Liver (tissue), 9 donors: Measurements from ENCODE around the gene HSD17B12. TPM values are rescaled to one million over a fixed set of nuclear protein-coding genes. Genes with fewer than 3 reads are reported as not detected.

Experiments
- DNase-seq: peaks from one replicate; pipeline ENCODE4 v3.0.0-alpha.2; 2017; ENCODE audit warnings: low spot score
- H3K27ac ChIP-seq, 2 donors: one replicate each; pipeline ENCODE4 v1.7.0; 2013; ENCODE audit warnings: inconsistent platforms in 2 of 2, low read length in 2 of 2, control low read depth in 1 of 2, low read depth in 1 of 2, mild to moderate bottlenecking in 1 of 2
- H3K27me3 ChIP-seq, 4 donors: one replicate each; pipeline versions ENCODE4 v1.6.1 to v1.7.0; 2013; ENCODE audit warnings: low read length in 3 of 4, inconsistent platforms in 1 of 4, mild to moderate bottlenecking in 1 of 4, moderate library complexity in 1 of 4; ENCODE audit not compliant: control insufficient read depth in 4 of 4, insufficient read depth in 4 of 4
- H3K36me3 ChIP-seq, 4 donors: one replicate each; pipeline versions ENCODE4 v1.6.1 to v1.7.0; 2013; ENCODE audit warnings: low read length in 3 of 4, mild to moderate bottlenecking in 3 of 4, low read depth in 1 of 4, moderate library complexity in 1 of 4; ENCODE audit not compliant: control insufficient read depth in 4 of 4, insufficient read depth in 3 of 4
- H3K4me1 ChIP-seq, 4 donors: one replicate each; pipeline versions ENCODE4 v1.6.1 to v1.7.0; 2013; ENCODE audit warnings: low read length in 3 of 4, mild to moderate bottlenecking in 3 of 4, moderate library complexity in 1 of 4; ENCODE audit not compliant: control insufficient read depth in 4 of 4, insufficient read depth in 4 of 4
- H3K4me3 ChIP-seq, 3 donors: one replicate each; pipeline versions ENCODE4 v1.6.1 to v1.7.0; 2013; ENCODE audit warnings: low read length in 3 of 3, control low read depth in 1 of 3, low read depth in 1 of 3, mild to moderate bottlenecking in 1 of 3
- H3K9ac ChIP-seq, 2 donors: one replicate each; pipeline ENCODE4 v1.7.0; 2013; ENCODE audit warnings: low read length in 2 of 2, mild to moderate bottlenecking in 2 of 2, moderate library complexity in 2 of 2, control low read depth in 1 of 2, low read depth in 1 of 2
- H3K9me3 ChIP-seq, 4 donors: one replicate each; pipeline versions ENCODE4 v1.6.1 to v1.7.0; 2013; ENCODE audit warnings: low read length in 3 of 4; ENCODE audit not compliant: control insufficient read depth in 4 of 4
- ATF3 ChIP-seq: IDR thresholded peaks from 2 replicates; pipeline ENCODE4 v1.6.1; 2016; ENCODE audit warnings: antibody characterized with exemption
- CTCF ChIP-seq: fragments of 150-350 bp; IDR thresholded peaks from 2 replicates; pipeline ENCODE4 v1.5.1; 2017; ENCODE audit warnings: improper control_type of control experiment, low read depth, low read length; ENCODE audit not compliant: missing input control
- EGR1 ChIP-seq, 2 donors: IDR thresholded peaks; 2 replicates each; pipeline ENCODE4 v1.6.1; 2016 to 2018; ENCODE audit warnings: antibody characterized with exemption in 2 of 2, low read depth in 2 of 2
- FOXA1 ChIP-seq: IDR thresholded peaks from 2 replicates; pipeline ENCODE4 v1.6.1; 2016; ENCODE audit warnings: antibody characterized with exemption
- FOXA2 ChIP-seq: IDR thresholded peaks from 2 replicates; pipeline ENCODE4 v1.6.1; 2016; ENCODE audit warnings: antibody characterized with exemption
- GABPA ChIP-seq, 2 donors: IDR thresholded peaks in 1 of 2; conservative IDR thresholded peaks in 1 of 2; 2 replicates each; pipeline ENCODE4 v1.6.1; 2016; ENCODE audit warnings: antibody characterized with exemption in 2 of 2, mild to moderate bottlenecking in 1 of 2, moderate library complexity in 1 of 2
- HNF4A ChIP-seq, 2 donors: conservative IDR thresholded peaks; 2 replicates each; pipeline ENCODE4 v1.6.1; 2016; ENCODE audit warnings: antibody characterized with exemption in 2 of 2, mild to moderate bottlenecking in 2 of 2
- HNF4G ChIP-seq: IDR thresholded peaks from 2 replicates; pipeline ENCODE4 v1.6.1; 2016; ENCODE audit warnings: antibody characterized with exemption
- JUND ChIP-seq, 2 donors: IDR thresholded peaks; 2 replicates each; pipeline ENCODE4 v1.6.1; 2016; ENCODE audit warnings: antibody characterized with exemption in 2 of 2
- MAX ChIP-seq: IDR thresholded peaks from 2 replicates; pipeline ENCODE4 v1.6.1; 2016; ENCODE audit warnings: antibody characterized with exemption
- NR2F2 ChIP-seq: IDR thresholded peaks from 2 replicates; pipeline ENCODE4 v1.6.1; 2016; ENCODE audit warnings: antibody characterized with exemption
- RAD21 ChIP-seq, 2 donors: IDR thresholded peaks; 2 replicates each; pipeline ENCODE4 v1.6.1; 2016; ENCODE audit warnings: antibody characterized with exemption in 2 of 2, mild to moderate bottlenecking in 2 of 2
- REST ChIP-seq: IDR thresholded peaks from 2 replicates; pipeline ENCODE4 v1.6.1; 2016; ENCODE audit warnings: antibody characterized with exemption, mild to moderate bottlenecking
- RXRA ChIP-seq, 2 donors: IDR thresholded peaks; 2 replicates each; pipeline ENCODE4 v1.6.1; 2017 to 2018; ENCODE audit warnings: antibody characterized with exemption in 2 of 2, mild to moderate bottlenecking in 1 of 2
- SP1 ChIP-seq: IDR thresholded peaks from 2 replicates; pipeline ENCODE4 v1.6.1; 2018; ENCODE audit warnings: antibody characterized with exemption, mild to moderate bottlenecking
- TAF1 ChIP-seq: conservative IDR thresholded peaks from 2 replicates; pipeline ENCODE4 v1.6.1; 2016; ENCODE audit warnings: antibody characterized with exemption, mild to moderate bottlenecking
- YY1 ChIP-seq: IDR thresholded peaks from 2 replicates; pipeline ENCODE4 v1.6.1; 2016; ENCODE audit warnings: antibody characterized with exemption, mild to moderate bottlenecking
- ZBTB33 ChIP-seq: IDR thresholded peaks from 2 replicates; pipeline ENCODE4 v1.6.1; 2016; ENCODE audit warnings: antibody characterized with exemption
- WGBS: extraction: QIAGEN DNeasy Blood & Tissue Kit; methylation state at CpG from one replicate; pipeline ENCODE4 v1.1.7; 2013; 5-methylcytosine and 5-hydroxymethylcytosine counted together
- polyA plus RNA-seq, 2 donors: library from polyadenylated mRNA; stranded (reverse) in 1 of 2; unstranded in 1 of 2; fragments of 200-250 nt in 1 of 2; fragments of >200 nt in 1 of 2; fragmentation: Nextera tagmentation in 1 of 2; extraction: Ambion mirVana in 1 of 2; gene quantifications; one replicate each; pipeline versions ENCODE4 v1.2.1 to v1.2.3, GENCODE V29; 2013 to 2015
- total RNA-seq, 2 donors: library from RNA; depleted of rRNA; stranded (reverse); fragments of >200 nt; gene quantifications; one replicate each; pipeline ENCODE4 v1.2.3, GENCODE V29; 2014
- donor health status: healthy.
- donor health status: healthy.
- donor health status: healthy.
- donor health status: healthy.
- donor health status: healthy.

Gene HSD17B12
- total and polyA plus RNA-seq, 4 donors = 50.3 to 126 (median 68.3) TPM

- TF ChIP-seq ATF3 (no peak), ZBTB33 (no peak), HNF4A (conservative IDR thresholded peaks at IDR 0.05) (no peak)
Measured at GRCh38 chr11:43693069-43693468, 12.5 kb downstream of the HSD17B12 start (continued).

- H3K9me3 ChIP-seq = no peaks in the 10 kb centered on the region
- H3K4me1 ChIP-seq = no peaks in the 10 kb centered on the region
- TF ChIP-seq HNF4A (conservative IDR thresholded peaks at IDR 0.05) = no peak
- TF ChIP-seq ATF3 = no peak
- TF ChIP-seq JUND (IDR thresholded peaks at IDR 0.05) = no peak
- no peak for TF ChIP-seq MAX
- TF ChIP-seq ZBTB33 = no peak
- no peak for TF ChIP-seq TAF1
- no peak for TF ChIP-seq GABPA (IDR thresholded peaks at IDR 0.05 in 1 of 2, conservative IDR thresholded peaks at IDR 0.05 in 1 of 2)
- no peak for TF ChIP-seq SP1
- no peak for TF ChIP-seq CTCF
- no peak for TF ChIP-seq YY1
- TF ChIP-seq REST = no peak
- no peak for TF ChIP-seq RAD21 (IDR thresholded peaks at IDR 0.05)
- no peak for TF ChIP-seq RXRA (IDR thresholded peaks at IDR 0.05)
- no peak for TF ChIP-seq EGR1 (IDR thresholded peaks at IDR 0.05; ENCODE audit: low read depth in 2 of 2)
- TF ChIP-seq FOXA2 = no peak
- no peak for TF ChIP-seq FOXA1
- no peak for TF ChIP-seq HNF4G
- no peak for TF ChIP-seq NR2F2
- no peaks in the 10 kb centered on the region for H3K27me3 ChIP-seq
- no peak overlapping the region for H3K27ac ChIP-seq
- 80% methylated on average over 3 of the region's 3 CpGs for WGBS
- H3K9ac ChIP-seq = no peak overlapping the region
- no peak overlapping the region for H3K4me3 ChIP-seq
- no peaks in the 10 kb centered on the region for H3K36me3 ChIP-seq
- no peak for DNase-seq
Measured at GRCh38 chr11:43693731-43694130, 13.2 kb downstream of the HSD17B12 start.
